Islet precursor cell (in vitro differentiated cells): ENCODE data around the gene IGSF3.
"Not testable (repeated sequence)": the region's sequence is repeated elsewhere in the genome, so short reads cannot be mapped to it uniquely, and the experiment has no call there.

Experiments used
- DNase-seq: peaks from one replicate; pipeline ENCODE4 v3.0.0-alpha.2; 2018

Gene IGSF3

GRCh38 chr1:116571215-116571919 is 96.2 kb downstream of the IGSF3 start:
- DNase-seq, result no peak

GRCh38 chr1:116570358-116571214 is 96.9 kb downstream of the IGSF3 start, which contains the start of gene CD58:
TSS of gene CD58 (minus strand) at chr1:116571026. CDS start at chr1:116570972, 54 bp downstream.
- peak; percentile 96 for DNase-seq

- no peak for DNase-seq
Measured at GRCh38 chr1:116569776-116570357, 97.7 kb downstream of the IGSF3 start.

GRCh38 chr1:116569381-116569670 is 98.2 kb downstream of the IGSF3 start:
- no peak for DNase-seq

- DNase-seq, result no peak
Measured at GRCh38 chr1:116568662-116569380, 98.7 kb downstream of the IGSF3 start.

- DNase-seq, result no peak
Measured at GRCh38 chr1:116567790-116568661, 99.5 kb downstream of the IGSF3 start.

- no peak for DNase-seq
Measured at GRCh38 chr1:116565222-116565621, 102.3 kb downstream of the IGSF3 start.

- no peak for DNase-seq
Measured at GRCh38 chr1:116564426-116564825, 103.1 kb downstream of the IGSF3 start.

- DNase-seq, result not testable (repeated sequence)
Measured at GRCh38 chr1:116562465-116562864, 105.1 kb downstream of the IGSF3 start.

GRCh38 chr1:116561563-116561962 is 106.0 kb downstream of the IGSF3 start:
- DNase-seq, result no peak

GRCh38 chr1:116560704-116561490 is 106.6 kb downstream of the IGSF3 start:
- no peak for DNase-seq

- no peak for DNase-seq
Measured at GRCh38 chr1:116559304-116559761, 108.2 kb downstream of the IGSF3 start.

- DNase-seq, result no peak
Measured at GRCh38 chr1:116558571-116558970, 109.0 kb downstream of the IGSF3 start.

GRCh38 chr1:116558140-116558549 is 109.4 kb downstream of the IGSF3 start:
- no peak for DNase-seq

- DNase-seq, result no peak
Measured at GRCh38 chr1:116557323-116557878, 110.1 kb downstream of the IGSF3 start.

- peak; percentile 89 for DNase-seq
Measured at GRCh38 chr1:116556289-116557006, 111.1 kb downstream of the IGSF3 start.

- DNase-seq, result no peak
Measured at GRCh38 chr1:116554924-116555323, 112.6 kb downstream of the IGSF3 start.

- no peak for DNase-seq
Measured at GRCh38 chr1:116553386-116554115, 114.0 kb downstream of the IGSF3 start.

GRCh38 chr1:116546354-116546977 is 121.1 kb downstream of the IGSF3 start:
- DNase-seq, result no peak
